HCT116 (cell line): ENCODE measurements around the gene ARL8B. TPM values are rescaled to one million over a fixed set of nuclear protein-coding genes. Genes with fewer than 3 reads are reported as not detected.

Experiments used
- ATAC-seq: fragments of 200-7000 bp; cut with Tn5 transposase; 2 replicates; pipeline ENCODE4 v1.9.1; 2020; ENCODE audit warnings: mild to moderate bottlenecking, moderate library complexity
- BruUV-seq: library from RNA; stranded (reverse); fragments of 400-500 nt; replicated peaks from 2 replicates; lab custom pipeline; 2021; lab: Mats Ljungman, UMichigan
- CTCF ChIA-PET: fragments of 300-600 bp; sonication (Branson Sonifier 250); formaldehyde crosslinking; loops from one replicate; lab custom pipeline; 2021; ENCODE audit warnings: antibody characterized with exemption; lab: Charles Lee
- POLR2A ChIA-PET: fragments of 300-600, 350-600 bp; sonication (Branson Sonifier 250); formaldehyde crosslinking; loops from one replicate; lab custom pipeline; 2021; ENCODE audit warnings: antibody characterized with exemption; lab: Charles Lee
- RAD21 ChIA-PET, 2 experiments: fragments of 300-600 bp; sonication (Branson Sonifier 250); formaldehyde crosslinking; loops; one replicate each; lab custom pipeline; 2023; ENCODE audit warnings: low total read pairs in 2 of 2; ENCODE audit not compliant: uncharacterized antibody in 2 of 2, unreplicated experiment in 2 of 2, low non-redundant PET in 1 of 2; lab: Charles Lee
- DNase-seq: peaks from one replicate; pipeline ENCODE4 v3.0.0-alpha.2; 2010; ENCODE audit warnings: low read depth, low spot score
- H2AFZ ChIP-seq: fragments of 200-600 bp; shearing (Covaris generic), sonication (generic); 2 replicates; pipeline ENCODE4 v1.6.1; 2017; ENCODE audit warnings: low read depth, mixed run types, mixed read lengths, antibody characterized with exemption, low read length; ENCODE audit not compliant: poor library complexity, severe bottlenecking
- H3K27ac ChIP-seq: 2 replicates; pipeline ENCODE4 v1.5.1; 2012; ENCODE audit warnings: low read depth, low read length
- H3K27me3 ChIP-seq: fragments of 200-600 bp; sonication (generic); 2 replicates; pipeline ENCODE4 v1.6.1; 2016; ENCODE audit warnings: mixed run types, low read length, mixed read lengths; ENCODE audit not compliant: insufficient read depth
- H3K36me3 ChIP-seq, 2 experiments: fragments of 200-500 bp in 1 of 2; fragments of 200-600 bp in 1 of 2; sonication (Bioruptor generic) in 1 of 2; sonication (generic) in 1 of 2; 2 replicates each; pipeline versions ENCODE4 v1.5.1 to v1.6.1; 2014 to 2016; ENCODE audit warnings: low read length in 2 of 2, inconsistent platforms in 1 of 2, mixed read lengths in 1 of 2, mixed run types in 1 of 2; ENCODE audit not compliant: insufficient read depth in 2 of 2, control insufficient read depth in 1 of 2
- H3K4me1 ChIP-seq, 2 experiments: fragments of 200-600 bp in 1 of 2; sonication (generic) in 1 of 2; 2 replicates each; pipeline versions ENCODE4 v1.5.1 to v1.6.1; 2012 to 2017; ENCODE audit warnings: low read length in 2 of 2, inconsistent platforms in 1 of 2, mild to moderate bottlenecking in 1 of 2, mixed read lengths in 1 of 2, mixed run types in 1 of 2, moderate library complexity in 1 of 2; ENCODE audit not compliant: insufficient read depth in 2 of 2, control insufficient read depth in 1 of 2
- H3K4me2 ChIP-seq: fragments of 200-600 bp; sonication (generic); 2 replicates; pipeline ENCODE4 v1.6.1; 2017; ENCODE audit warnings: mixed run types, low read length, mixed read lengths
- H3K4me3 ChIP-seq, 2 experiments: fragments of 200-600 bp in 1 of 2; sonication (generic) in 1 of 2; replicated peaks in 1 of 2; 2 replicates each; pipeline ENCODE4 v1.5.1; 2011 to 2016; ENCODE audit warnings: low read length in 2 of 2, control low read depth in 1 of 2, low read depth in 1 of 2, mild to moderate bottlenecking in 1 of 2, mixed read lengths in 1 of 2, mixed run types in 1 of 2
- H3K79me2 ChIP-seq: fragments of 200-600 bp; sonication (generic); 2 replicates; pipeline ENCODE4 v1.6.1; 2017; ENCODE audit warnings: mild to moderate bottlenecking, mixed run types, low read length, moderate library complexity, mixed read lengths; ENCODE audit not compliant: insufficient read depth
- H3K9ac ChIP-seq: fragments of 200-600 bp; sonication (generic); 2 replicates; pipeline ENCODE4 v1.6.1; 2016; ENCODE audit warnings: low read length, mixed read lengths
- H3K9me2 ChIP-seq: fragments of 200-600 bp; sonication (generic), shearing (Covaris generic); 2 replicates; pipeline ENCODE4 v1.6.1; 2017; ENCODE audit warnings: mixed run types, mild to moderate bottlenecking, moderate library complexity; ENCODE audit not compliant: insufficient read depth
- H3K9me3 ChIP-seq, 2 experiments: fragments of 200-500 bp in 1 of 2; fragments of 200-600 bp in 1 of 2; sonication (Bioruptor generic) in 1 of 2; sonication (generic) in 1 of 2; 2 replicates each; pipeline ENCODE4 v1.6.1; 2014 to 2017; ENCODE audit warnings: low read length in 2 of 2, mixed read lengths in 2 of 2, inconsistent platforms in 1 of 2, low read depth in 1 of 2, mild to moderate bottlenecking in 1 of 2, mixed run types in 1 of 2, moderate library complexity in 1 of 2; ENCODE audit not compliant: control insufficient read depth in 1 of 2, insufficient read depth in 1 of 2
- H4K20me1 ChIP-seq: fragments of 200-600 bp; sonication (generic), shearing (Covaris generic); 2 replicates; pipeline ENCODE4 v1.6.1; 2017; ENCODE audit warnings: mixed run types, mild to moderate bottlenecking, moderate library complexity; ENCODE audit not compliant: insufficient read depth
- EGR1 ChIP-seq: IDR thresholded peaks from 2 replicates; pipeline ENCODE4 v1.6.1; 2012; ENCODE audit warnings: low read depth
- SP1 ChIP-seq: IDR thresholded peaks from 2 replicates; pipeline ENCODE4 v1.6.1; 2012; ENCODE audit warnings: low read depth
- TCF7L2 ChIP-seq: IDR thresholded peaks from 2 replicates; pipeline ENCODE4 v1.7.0; 2011; ENCODE audit warnings: borderline replicate concordance, inconsistent platforms; ENCODE audit not compliant: insufficient read depth, insufficient read length; ENCODE audit errors: extremely low read depth
- ZFX ChIP-seq: fragments of 450-650 bp; IDR thresholded peaks from 2 replicates; pipeline ENCODE4 v1.6.1; 2017
- intact Hi-C: fragments of 100-400 bp; cut with micrococcal nuclease; formaldehyde crosslinking; loops from 2 replicates; pipeline ENCODE4 v1.10.0; 2022
- total RNA-seq: library from RNA; stranded (reverse); gene quantifications from one replicate; pipeline ENCODE4 v1.2.1, GENCODE V29; 2021; ENCODE audit not compliant: unreplicated experiment
- TF ChIP-seq, protein P1 (sequence below): IDR thresholded peaks from 2 replicates; pipeline ENCODE4 v1.6.1; 2012
- TF ChIP-seq, protein P2 (sequence below): IDR thresholded peaks from 2 replicates; pipeline ENCODE4 v1.6.1; 2012
- TF ChIP-seq, protein P3 (sequence below), 3 experiments: fragments of 200-600 bp in 1 of 3; sonication (generic) in 1 of 3; IDR thresholded peaks in 2 of 3; conservative IDR thresholded peaks in 1 of 3; 2 replicates each; pipeline ENCODE4 v1.5.1; 2012 to 2017; ENCODE audit warnings: low read depth in 2 of 3, low read length in 2 of 3, antibody characterized with exemption in 1 of 3, borderline replicate concordance in 1 of 3, control low read depth in 1 of 3, mild to moderate bottlenecking in 1 of 3, mixed read lengths in 1 of 3, mixed run types in 1 of 3, moderate library complexity in 1 of 3; ENCODE audit not compliant: insufficient read depth in 1 of 3

The ARL8B gene
- total RNA-seq, 1 experiment from 2014 or later = 38.1 TPM

DNA sequence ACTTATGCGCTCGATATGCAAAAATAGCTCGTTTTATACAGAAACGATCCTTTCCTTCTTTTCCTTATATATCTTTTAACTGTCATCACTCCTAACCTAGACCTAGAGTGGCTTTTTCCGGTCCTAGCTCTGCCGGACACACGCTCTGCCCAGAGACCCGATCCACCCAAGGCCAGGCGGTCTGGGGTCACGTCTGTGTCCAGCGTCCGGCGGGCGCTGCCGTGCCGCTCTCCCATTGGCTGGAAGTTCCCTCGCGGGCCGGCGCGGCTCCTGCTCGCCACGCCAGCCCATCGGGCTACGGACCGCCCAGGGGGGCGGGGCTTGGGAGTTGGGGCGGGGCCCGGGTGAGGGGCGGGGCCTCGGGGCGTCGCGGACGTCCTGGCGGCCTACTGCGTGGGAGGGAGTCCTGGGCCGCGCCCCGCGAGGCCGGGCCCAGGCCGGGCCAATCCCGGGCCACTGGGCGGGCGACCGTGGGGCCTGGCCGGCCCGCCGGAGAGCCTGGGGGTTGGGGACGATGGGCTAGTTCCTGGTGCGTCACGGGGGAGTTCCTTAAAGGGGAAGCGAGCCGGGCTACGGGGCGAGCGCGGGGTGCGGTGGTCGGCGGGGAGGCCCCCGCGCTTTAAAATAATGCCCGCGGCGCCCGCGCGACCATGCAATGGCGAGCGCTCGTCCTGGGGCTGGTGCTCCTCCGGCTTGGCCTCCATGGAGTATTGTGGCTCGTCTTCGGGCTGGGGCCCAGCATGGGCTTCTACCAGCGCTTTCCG, 65.2 kb downstream of the ARL8B start, which contains the start of gene EDEM1 (continued):
- TF ChIP-seq, protein P1, sequence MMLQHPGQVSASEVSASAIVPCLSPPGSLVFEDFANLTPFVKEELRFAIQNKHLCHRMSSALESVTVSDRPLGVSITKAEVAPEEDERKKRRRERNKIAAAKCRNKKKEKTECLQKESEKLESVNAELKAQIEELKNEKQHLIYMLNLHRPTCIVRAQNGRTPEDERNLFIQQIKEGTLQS = no peak
- TF ChIP-seq, protein P2, sequence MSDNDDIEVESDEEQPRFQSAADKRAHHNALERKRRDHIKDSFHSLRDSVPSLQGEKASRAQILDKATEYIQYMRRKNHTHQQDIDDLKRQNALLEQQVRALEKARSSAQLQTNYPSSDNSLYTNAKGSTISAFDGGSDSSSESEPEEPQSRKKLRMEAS = peak; percentile 66
- peak; percentile 82 for TF ChIP-seq EGR1
- TF ChIP-seq, all 23 proteins: peak for 6

DNA sequence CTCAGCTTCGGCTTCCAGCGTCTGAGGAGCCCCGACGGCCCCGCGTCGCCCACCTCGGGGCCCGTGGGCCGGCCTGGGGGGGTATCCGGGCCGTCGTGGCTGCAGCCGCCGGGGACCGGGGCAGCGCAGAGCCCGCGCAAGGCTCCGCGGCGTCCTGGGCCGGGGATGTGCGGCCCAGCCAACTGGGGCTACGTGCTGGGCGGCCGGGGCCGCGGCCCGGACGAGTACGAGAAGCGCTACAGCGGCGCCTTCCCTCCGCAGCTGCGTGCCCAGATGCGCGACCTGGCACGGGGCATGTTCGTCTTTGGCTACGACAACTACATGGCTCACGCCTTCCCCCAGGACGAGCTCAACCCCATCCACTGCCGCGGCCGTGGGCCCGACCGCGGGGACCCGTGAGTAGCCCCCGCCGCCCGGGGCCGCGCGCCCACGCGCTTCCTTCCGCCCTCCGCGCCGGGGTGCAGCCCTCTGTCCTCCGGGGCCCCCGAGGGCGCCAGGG, 65.9 kb downstream of the ARL8B start:
- peak overlapping the region; percentile 97 for H3K9ac ChIP-seq
- peaks cover 54% of the 10 kb centered on the region for H3K79me2 ChIP-seq
- RAD21 ChIA-PET = no interaction called here
- no peak overlapping the region for H2AFZ ChIP-seq
- BruUV-seq = no TSS peak
- ATAC-seq (peak; percentile 43), DNase-seq (no peak)
- H3K27ac ChIP-seq = peak overlapping the region; percentile 90
- H4K20me1 ChIP-seq = no peaks in the 10 kb centered on the region; the same call in 1 of the 2 replicates
- H3K9me2 ChIP-seq = no peaks in the 10 kb centered on the region
- H3K9me3 ChIP-seq = no peaks in the 10 kb centered on the region
- CTCF ChIA-PET = no interaction called here
- H3K4me1 ChIP-seq = peaks cover 10 to 26% of the 10 kb centered on the region in 2 experiments
- POLR2A ChIA-PET = no interaction called here
- intact Hi-C loops = loop anchor here (2.0 to 5.0 kb wide), 2 partner anchors 65 to 211 kb away; partner anchors contain the start of genes ARL8B and BHLHE40
- TF ChIP-seq ZFX (peak; percentile 96), TCF7L2 (no peak), SP1 (no peak)
- TF ChIP-seq, protein P1 = no peak
- TF ChIP-seq, protein P3, sequence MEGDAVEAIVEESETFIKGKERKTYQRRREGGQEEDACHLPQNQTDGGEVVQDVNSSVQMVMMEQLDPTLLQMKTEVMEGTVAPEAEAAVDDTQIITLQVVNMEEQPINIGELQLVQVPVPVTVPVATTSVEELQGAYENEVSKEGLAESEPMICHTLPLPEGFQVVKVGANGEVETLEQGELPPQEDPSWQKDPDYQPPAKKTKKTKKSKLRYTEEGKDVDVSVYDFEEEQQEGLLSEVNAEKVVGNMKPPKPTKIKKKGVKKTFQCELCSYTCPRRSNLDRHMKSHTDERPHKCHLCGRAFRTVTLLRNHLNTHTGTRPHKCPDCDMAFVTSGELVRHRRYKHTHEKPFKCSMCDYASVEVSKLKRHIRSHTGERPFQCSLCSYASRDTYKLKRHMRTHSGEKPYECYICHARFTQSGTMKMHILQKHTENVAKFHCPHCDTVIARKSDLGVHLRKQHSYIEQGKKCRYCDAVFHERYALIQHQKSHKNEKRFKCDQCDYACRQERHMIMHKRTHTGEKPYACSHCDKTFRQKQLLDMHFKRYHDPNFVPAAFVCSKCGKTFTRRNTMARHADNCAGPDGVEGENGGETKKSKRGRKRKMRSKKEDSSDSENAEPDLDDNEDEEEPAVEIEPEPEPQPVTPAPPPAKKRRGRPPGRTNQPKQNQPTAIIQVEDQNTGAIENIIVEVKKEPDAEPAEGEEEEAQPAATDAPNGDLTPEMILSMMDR (IDR thresholded peaks at IDR 0.05 in 2 of 3, conservative IDR thresholded peaks at IDR 0.05 in 1 of 3; ENCODE audit: borderline replicate concordance in 1 of 3, insufficient read depth in 1 of 3, low read depth in 2 of 3, low read length in 2 of 3) = no peak
- TF ChIP-seq, protein P2 = peak; percentile 23; the same call in 1 of the 2 replicates
- no peaks in the 10 kb centered on the region for H3K36me3 ChIP-seq
- H3K27me3 ChIP-seq = no peaks in the 10 kb centered on the region
- peak overlapping the region; percentile 65 to 88 for H3K4me3 ChIP-seq
- H3K4me2 ChIP-seq = peak overlapping the region; percentile 96
